Activated CD8-positive, alpha-beta T cell treated with anti-CD3 and anti-CD28 coated beads for 36 hours (primary cell): ENCODE data around the gene FOXP1. TPM values are rescaled to one million over a fixed set of nuclear protein-coding genes. Genes with fewer than 3 reads are reported as not detected.
A peak's percentile ranks its signal among the peaks of the same experiment; 100 is the strongest.

Experiments used
- ATAC-seq: fragments of 200-7000 bp; cut with Tn5 transposase; one replicate; pipeline ENCODE4 v1.10.0; 2021; ENCODE audit warnings: mild to moderate bottlenecking, moderate library complexity
- CTCF ChIA-PET: fragments of 350-600 bp; sonication (Branson Sonifier 250); formaldehyde crosslinking; loops from one replicate; lab custom pipeline; 2021; ENCODE audit warnings: antibody characterized with exemption; lab: Charles Lee
- POLR2A ChIA-PET: fragments of 350-600 bp; sonication (Branson Sonifier 250); formaldehyde crosslinking; loops from one replicate; lab custom pipeline; 2021; ENCODE audit warnings: antibody characterized with exemption; lab: Charles Lee
- DNase-seq: peaks from one replicate; pipeline ENCODE4 v3.0.0-alpha.2; 2020
- H3K27ac Mint-ChIP-seq: one replicate; pipeline ENCODE4 v1.8.0; 2021; ENCODE audit warnings: mild to moderate bottlenecking, mixed read lengths
- H3K27me3 Mint-ChIP-seq: one replicate; pipeline ENCODE4 v1.8.0; 2021; ENCODE audit warnings: mixed read lengths
- H3K36me3 Mint-ChIP-seq: one replicate; pipeline ENCODE4 v1.8.0; 2021; ENCODE audit warnings: low read depth, mixed read lengths
- H3K4me1 Mint-ChIP-seq: one replicate; pipeline ENCODE4 v1.8.0; 2021; ENCODE audit warnings: low read depth, mixed read lengths
- H3K4me3 Mint-ChIP-seq: one replicate; pipeline ENCODE4 v1.8.0; 2021; ENCODE audit warnings: mild to moderate bottlenecking, moderate library complexity, mixed read lengths
- H3K9me3 Mint-ChIP-seq: one replicate; pipeline ENCODE4 v1.8.0; 2021; ENCODE audit warnings: mixed read lengths
- intact Hi-C: fragments of 100-400 bp; cut with micrococcal nuclease; formaldehyde crosslinking; loops from one replicate; pipeline ENCODE4 v1.10.0; 2022
- total RNA-seq, 2 experiments: library from RNA; stranded (reverse); gene quantifications; one replicate each; pipeline ENCODE4 v1.2.3, GENCODE V29; 2021
- TF ChIP-seq, protein P1 (sequence below): fragments of 200-600 bp; IDR thresholded peaks from one replicate; pipeline ENCODE4 v1.8.0; 2022; ENCODE audit warnings: antibody characterized with exemption, mild to moderate bottlenecking

The FOXP1 gene
- total RNA-seq, 2 experiments from 2014 or later = 145 to 153 TPM

DNA sequence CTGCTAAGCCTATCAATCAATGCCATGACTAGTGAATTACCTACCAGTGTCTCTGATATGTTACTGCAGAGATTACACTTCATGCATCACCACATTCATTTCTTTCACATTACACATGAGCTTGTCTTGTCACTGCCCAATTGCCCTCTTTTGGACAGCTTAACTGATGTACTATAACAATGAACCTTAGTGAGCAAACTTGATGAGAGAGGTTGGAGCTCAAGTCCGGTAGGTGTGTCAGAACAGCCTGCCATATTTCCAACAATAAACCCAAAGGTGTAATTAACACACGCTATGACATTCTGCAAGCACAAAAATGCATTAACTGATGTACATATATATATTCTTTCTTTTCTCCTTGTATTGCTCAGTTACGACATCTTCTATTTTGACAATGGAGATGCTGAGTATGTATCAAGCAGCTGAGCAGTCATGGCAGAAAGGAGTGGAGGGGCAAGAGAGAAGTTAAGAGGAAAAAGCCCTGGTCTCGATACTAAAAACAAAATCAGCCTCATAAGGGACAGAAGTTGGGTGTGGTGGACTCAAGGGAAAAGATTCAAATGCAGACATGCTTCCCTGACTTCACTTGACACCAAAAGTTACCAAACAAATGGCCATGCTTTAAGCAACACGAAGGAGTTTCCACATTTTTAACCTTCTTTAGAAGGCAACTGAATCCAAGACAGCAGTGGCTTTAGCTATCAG lies 538.2 kb downstream of the FOXP1 start:
- Mint-ChIP-seq H3K4me1 (peaks cover 89% of the 10 kb centered on the region), H3K9me3 (no peaks in the 10 kb centered on the region), H3K4me3 (no peak overlapping the region), H3K36me3 (peaks cover 89% of the 10 kb centered on the region), H3K27ac (peak overlapping the region; percentile 88), H3K27me3 (no peaks in the 10 kb centered on the region)
- POLR2A ChIA-PET = interaction anchor here (0.6 kb wide), 2 partner anchors 34 to 339 kb away, joined by 3 read pairs; no protein-coding TSS in a partner anchor
- DNase-seq (no peak), ATAC-seq (no peak)
- CTCF ChIA-PET = interaction anchor here (0.7 kb wide), 1 partner anchor 23 kb away, joined by 3 read pairs; no protein-coding TSS in a partner anchor
- intact Hi-C loops = no loop called here
- TF ChIP-seq, protein P1, sequence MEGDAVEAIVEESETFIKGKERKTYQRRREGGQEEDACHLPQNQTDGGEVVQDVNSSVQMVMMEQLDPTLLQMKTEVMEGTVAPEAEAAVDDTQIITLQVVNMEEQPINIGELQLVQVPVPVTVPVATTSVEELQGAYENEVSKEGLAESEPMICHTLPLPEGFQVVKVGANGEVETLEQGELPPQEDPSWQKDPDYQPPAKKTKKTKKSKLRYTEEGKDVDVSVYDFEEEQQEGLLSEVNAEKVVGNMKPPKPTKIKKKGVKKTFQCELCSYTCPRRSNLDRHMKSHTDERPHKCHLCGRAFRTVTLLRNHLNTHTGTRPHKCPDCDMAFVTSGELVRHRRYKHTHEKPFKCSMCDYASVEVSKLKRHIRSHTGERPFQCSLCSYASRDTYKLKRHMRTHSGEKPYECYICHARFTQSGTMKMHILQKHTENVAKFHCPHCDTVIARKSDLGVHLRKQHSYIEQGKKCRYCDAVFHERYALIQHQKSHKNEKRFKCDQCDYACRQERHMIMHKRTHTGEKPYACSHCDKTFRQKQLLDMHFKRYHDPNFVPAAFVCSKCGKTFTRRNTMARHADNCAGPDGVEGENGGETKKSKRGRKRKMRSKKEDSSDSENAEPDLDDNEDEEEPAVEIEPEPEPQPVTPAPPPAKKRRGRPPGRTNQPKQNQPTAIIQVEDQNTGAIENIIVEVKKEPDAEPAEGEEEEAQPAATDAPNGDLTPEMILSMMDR = no peak

DNA sequence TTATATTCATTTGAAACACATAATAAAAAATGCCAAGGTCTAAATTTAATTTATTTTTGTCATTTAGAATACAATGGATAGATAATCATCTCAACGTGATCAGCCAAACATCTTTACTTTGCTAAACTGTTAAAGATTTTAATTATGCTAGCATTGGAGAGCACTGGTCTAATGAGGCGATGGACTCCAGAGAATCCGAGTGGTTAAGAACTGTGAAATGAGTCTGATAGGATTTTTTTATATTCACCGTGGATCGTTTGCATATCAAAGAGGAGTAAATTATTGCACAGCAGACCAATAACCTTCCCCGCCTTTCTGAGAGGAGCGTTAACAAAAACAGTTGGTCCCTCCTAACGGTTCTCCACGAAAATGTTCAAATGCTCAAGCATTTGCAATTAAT lies 540.8 kb downstream of the FOXP1 start:
- ChIA-PET POLR2A (no interaction called here), CTCF (no interaction called here)
- Mint-ChIP-seq H3K4me1 (peaks cover 84% of the 10 kb centered on the region), H3K27me3 (no peaks in the 10 kb centered on the region), H3K36me3 (peaks cover 86% of the 10 kb centered on the region), H3K27ac (no peak overlapping the region), H3K9me3 (no peaks in the 10 kb centered on the region), H3K4me3 (no peak overlapping the region)
- intact Hi-C loops = no loop called here
- ATAC-seq = no peak
- DNase-seq = no peak
- TF ChIP-seq, protein P1 = no peak

DNA sequence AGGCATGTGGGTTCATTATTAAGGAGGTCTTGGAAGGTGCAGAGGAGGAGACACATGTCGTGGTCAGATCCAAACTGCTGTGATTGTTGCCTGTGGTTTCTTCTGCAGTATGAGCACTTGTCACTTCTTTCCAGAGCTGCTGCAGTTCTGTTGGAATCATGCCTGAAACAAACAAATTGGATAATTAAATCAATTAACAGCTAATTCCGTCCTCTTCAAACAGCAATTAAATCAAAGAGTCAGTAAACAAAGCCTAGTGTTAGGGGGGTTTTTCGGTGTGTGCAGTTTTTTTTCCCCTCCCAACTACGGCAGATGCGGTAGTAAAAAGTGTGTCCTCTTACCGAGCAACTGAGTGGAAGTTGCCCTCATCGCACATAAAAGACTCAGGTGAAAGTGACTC lies 542.2 kb downstream of the FOXP1 start:
- TF ChIP-seq, protein P1 = no peak
- no peak overlapping the region for H3K4me3 Mint-ChIP-seq
- intact Hi-C loops = no loop called here
- peaks cover 83% of the 10 kb centered on the region for H3K4me1 Mint-ChIP-seq
- DNase-seq = no peak
- no peak for ATAC-seq
- ChIA-PET POLR2A (interaction anchor here (1.1 to 2.1 kb wide), 2 partner anchors 9 to 16 kb away, joined by 3 to 6 read pairs; no protein-coding TSS in a partner anchor), CTCF (no interaction called here)
- H3K36me3 Mint-ChIP-seq = peaks cover 83% of the 10 kb centered on the region
- no peaks in the 10 kb centered on the region for H3K27me3 Mint-ChIP-seq
- no peaks in the 10 kb centered on the region for H3K9me3 Mint-ChIP-seq
- peak overlapping the region; percentile 68 for H3K27ac Mint-ChIP-seq

DNA sequence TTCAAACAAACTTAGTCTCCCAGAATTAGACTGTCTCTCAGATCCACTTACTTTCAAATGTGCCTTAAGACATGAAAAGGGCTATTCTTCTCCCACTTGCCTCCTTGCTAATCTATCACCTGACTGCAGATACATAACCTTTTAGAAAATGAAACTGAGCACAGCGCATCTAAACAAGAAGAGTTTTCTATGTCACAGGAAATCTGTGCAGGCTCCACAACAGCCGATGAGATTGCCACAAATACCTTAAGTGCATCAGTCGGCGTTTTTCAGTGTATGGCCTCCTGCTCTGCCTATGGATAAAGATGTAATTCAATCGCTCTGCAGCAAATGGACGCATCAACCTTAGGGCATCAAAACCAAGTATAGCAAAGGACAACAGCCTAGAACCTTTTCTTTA lies 544.2 kb downstream of the FOXP1 start:
- Mint-ChIP-seq H3K36me3 (peaks cover 82% of the 10 kb centered on the region), H3K27me3 (no peaks in the 10 kb centered on the region), H3K4me3 (no peak overlapping the region), H3K4me1 (peaks cover 82% of the 10 kb centered on the region), H3K27ac (peak overlapping the region; percentile 40), H3K9me3 (no peaks in the 10 kb centered on the region)
- peak; percentile 39 for DNase-seq
- POLR2A ChIA-PET = no interaction called here
- ATAC-seq = peak; percentile 70
- TF ChIP-seq, protein P1 = no peak
- CTCF ChIA-PET = no interaction called here
- intact Hi-C loops = no loop called here

DNA sequence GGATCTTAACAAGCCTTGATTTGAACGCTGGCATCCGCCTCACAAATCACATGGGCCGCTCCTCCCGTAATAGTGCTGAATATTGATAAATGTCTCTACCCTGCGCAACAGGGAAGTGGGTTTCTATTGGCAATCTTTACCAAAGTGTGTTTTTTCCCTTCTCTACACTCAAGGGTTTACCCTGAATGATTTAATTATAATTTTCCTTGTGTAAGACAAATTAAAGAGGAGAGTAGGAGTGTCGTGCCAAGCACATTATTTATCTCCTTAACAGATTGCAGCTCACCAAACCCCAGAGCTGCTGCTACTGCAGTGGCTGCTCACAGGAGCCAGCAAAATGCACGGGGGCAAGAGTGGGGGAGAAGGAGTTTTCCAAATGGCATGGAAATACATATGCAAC lies 545.8 kb downstream of the FOXP1 start:
- DNase-seq (no peak), ATAC-seq (no peak)
- no peaks in the 10 kb centered on the region for H3K9me3 Mint-ChIP-seq
- H3K27ac Mint-ChIP-seq = peak overlapping the region; percentile 58
- peaks cover 88% of the 10 kb centered on the region for H3K4me1 Mint-ChIP-seq
- ChIA-PET CTCF (interaction anchor here (0.8 to 1.7 kb wide), 2 partner anchors 16 to 31 kb away, joined by 3 to 4 read pairs; no protein-coding TSS in a partner anchor), POLR2A (no interaction called here)
- H3K36me3 Mint-ChIP-seq = peaks cover 86% of the 10 kb centered on the region
- TF ChIP-seq, protein P1 = no peak
- no peak overlapping the region for H3K4me3 Mint-ChIP-seq
- intact Hi-C loops = no loop called here
- no peaks in the 10 kb centered on the region for H3K27me3 Mint-ChIP-seq
